Frontal cortex (tissue), 4 donors: ENCODE measurements around the gene TKT. TPM values are rescaled to one million over a fixed set of nuclear protein-coding genes. Genes with fewer than 3 reads are reported as not detected.

Source experiments
- DNase-seq, 2 donors: peaks; one replicate each; pipeline ENCODE4 v3.0.0; 2012; ENCODE audit warnings: low spot score in 2 of 2
- FAIRE-seq: peaks from 2 replicates; lab custom pipeline; 2012; peaks lifted over from hg19 to GRCh38; lab: Jason Lieb, UNC
- small RNA-seq: library from RNA; depleted of rRNA; stranded (forward); fragments of <200 nt; gene quantifications from one replicate; pipeline ENCODE3, GENCODE V24; 2014
- total RNA-seq: library from RNA; depleted of rRNA; stranded (reverse); fragments of >200 nt; gene quantifications from one replicate; pipeline ENCODE4 v1.2.3, GENCODE V29; 2014
- donor health status: control.
- donor health status: control.
- donor health status: control.

The TKT gene
- total RNA-seq, 1 donor from 2014 or later: 122 TPM

GRCh38 chr3:53187430-53187829 lies 68.4 kb downstream of the TKT start:
- DNase-seq: no peak
- FAIRE-seq: no peak

- no peak for DNase-seq
- FAIRE-seq: no peak
Observed at GRCh38 chr3:53186726-53187125, 69.1 kb downstream of the TKT start.

GRCh38 chr3:53185761-53186465 lies 69.9 kb downstream of the TKT start:
- DNase-seq (no peak), FAIRE-seq (no peak)

GRCh38 chr3:53184701-53185100 lies 71.1 kb downstream of the TKT start:
- DNase-seq (no peak), FAIRE-seq (no peak)

- FAIRE-seq: no peak
- no peak for DNase-seq
Observed at GRCh38 chr3:53183514-53183913, 72.3 kb downstream of the TKT start.

GRCh38 chr3:53182764-53183355 lies 73.0 kb downstream of the TKT start:
- no peak for DNase-seq
- no peak for FAIRE-seq

GRCh38 chr3:53181528-53181927 lies 74.3 kb downstream of the TKT start:
- FAIRE-seq (no peak), DNase-seq (no peak)

GRCh38 chr3:53181024-53181371 lies 74.8 kb downstream of the TKT start:
- DNase-seq: no peak
- no peak for FAIRE-seq

- FAIRE-seq (no peak), DNase-seq (no peak)
Observed at GRCh38 chr3:53180305-53181023, 75.4 kb downstream of the TKT start.

GRCh38 chr3:53179580-53179979 lies 76.2 kb downstream of the TKT start:
- DNase-seq: no peak
- no peak for FAIRE-seq

GRCh38 chr3:53178246-53178645 lies 77.6 kb downstream of the TKT start:
- FAIRE-seq: no peak
- DNase-seq: no peak

- FAIRE-seq (no peak), DNase-seq (no peak)
Observed at GRCh38 chr3:53175613-53176540, 79.9 kb downstream of the TKT start.

Small RNAs within 50 kb of the gene (small RNA-seq; reads per million reads assigned to genes)
- not detected for gene RF00019

Other genes with a start within 250 kb of the TKT start
- gene SFMBT1, start 209.9 kb downstream of the TKT start, total RNA-seq: 22.8 TPM
- 6.1 TPM for gene RFT1, start 125.6 kb downstream of the TKT start, total RNA-seq
- gene PRKCD, start 94.8 kb downstream of the TKT start, total RNA-seq: 0.82 TPM
- 9.4 TPM for gene DCP1A, start 91.5 kb upstream of the TKT start, total RNA-seq
- gene CACNA1D, start 238.6 kb upstream of the TKT start, total RNA-seq: 21.6 TPM